Effector memory CD8-positive, alpha-beta T cell (primary cell): ENCODE data around the gene IRS1.

Experiments
- ATAC-seq: fragments of 150-1000 bp; cut with Tn5 transposase; replicated peaks from 2 replicates; pipeline ENCODE4 v1.10.0; 2021; ENCODE audit warnings: mild to moderate bottlenecking, moderate library complexity
- DNase-seq, 3 experiments: peaks; one replicate each; pipeline ENCODE4 v3.0.0; 2021
- H3K27ac Mint-ChIP-seq, 2 donors: one replicate each; pipeline ENCODE4 v1.8.0; 2022; ENCODE audit warnings: mild to moderate bottlenecking in 2 of 2, mixed read lengths in 2 of 2, moderate library complexity in 2 of 2
- H3K27me3 Mint-ChIP-seq, 2 donors: one replicate each; pipeline ENCODE4 v1.8.0; 2022; ENCODE audit warnings: mixed read lengths in 2 of 2
- H3K36me3 Mint-ChIP-seq: one replicate; pipeline ENCODE4 v1.8.0; 2022; ENCODE audit warnings: mild to moderate bottlenecking, moderate library complexity, mixed read lengths; ENCODE audit not compliant: insufficient read depth
- H3K4me1 Mint-ChIP-seq, 2 donors: one replicate each; pipeline ENCODE4 v1.8.0; 2022; ENCODE audit warnings: low read depth in 2 of 2, mixed read lengths in 2 of 2
- H3K4me3 Mint-ChIP-seq, 2 donors: one replicate each; pipeline ENCODE4 v1.8.0; 2022; ENCODE audit warnings: mild to moderate bottlenecking in 2 of 2, mixed read lengths in 2 of 2, moderate library complexity in 2 of 2
- H3K9me3 Mint-ChIP-seq, 2 donors: one replicate each; pipeline ENCODE4 v1.8.0; 2022; ENCODE audit warnings: mixed read lengths in 2 of 2

IRS1 gene

DNA sequence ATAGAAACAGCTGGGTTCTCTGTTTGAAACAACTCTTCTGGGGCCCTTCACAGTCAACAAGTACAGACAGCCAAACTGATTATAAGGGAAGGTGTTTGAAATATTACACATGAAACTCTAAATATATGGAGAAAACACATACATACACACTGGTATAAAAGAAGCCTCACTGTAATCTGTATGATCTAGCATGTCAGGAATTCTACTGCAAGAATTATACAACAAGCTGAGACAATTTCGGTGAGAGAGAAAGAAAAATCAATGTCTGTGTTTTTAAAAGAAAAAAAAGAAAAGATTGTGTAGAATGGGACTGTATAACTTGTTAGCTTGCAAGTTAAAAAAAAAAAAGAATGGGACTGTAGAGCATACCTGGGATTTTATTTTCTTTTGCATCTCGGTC, 26.3 kb downstream of the IRS1 start:
- ATAC-seq (no peak), DNase-seq (no peak)
- Mint-ChIP-seq H3K27me3 (peaks cover 0 to 32% of the 10 kb centered on the region in 2 donors), H3K27ac (no peak overlapping the region), H3K9me3 (peaks cover 0 to 3% of the 10 kb centered on the region in 2 donors), H3K4me3 (peak overlapping the region; percentile 15 to 64), H3K4me1 (peaks cover 16 to 18% of the 10 kb centered on the region in 2 donors), H3K36me3 (no peaks in the 10 kb centered on the region)

DNA sequence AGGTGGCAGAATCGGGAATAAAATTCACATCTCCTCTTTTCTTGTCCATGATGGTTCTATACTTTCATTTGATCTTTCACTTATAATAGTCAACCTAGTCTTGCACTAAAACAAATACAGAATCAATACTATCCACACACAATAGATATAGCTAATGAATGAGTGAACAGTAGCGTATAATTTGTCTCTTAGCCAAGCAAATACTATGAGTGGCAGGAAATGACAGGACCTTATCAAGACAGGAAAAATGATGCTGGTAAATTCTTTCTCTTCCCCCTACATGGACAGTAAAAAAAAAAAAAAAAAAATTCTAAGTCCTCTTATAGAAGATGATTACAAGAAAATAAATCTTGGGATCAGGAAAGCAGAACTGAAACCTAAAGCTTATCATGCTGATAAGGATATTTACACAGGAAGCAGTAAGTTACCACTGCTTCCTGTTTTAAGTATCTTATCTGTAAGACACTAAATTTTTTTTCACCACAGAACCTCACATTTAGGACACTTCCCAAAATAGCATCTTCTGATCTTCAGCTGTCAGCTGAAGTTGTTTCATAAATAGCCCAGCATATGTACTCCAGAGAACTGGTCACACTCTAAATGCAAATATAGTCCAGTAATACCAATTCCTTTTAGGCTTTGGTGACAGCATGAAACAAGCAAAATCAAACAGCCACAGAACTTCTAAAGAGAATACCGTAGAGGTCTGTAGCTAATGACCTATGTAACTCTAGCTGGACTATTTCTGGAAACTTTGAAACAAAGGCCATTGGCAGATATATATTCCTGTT, 27.0 kb downstream of the IRS1 start:
- Mint-ChIP-seq H3K27ac (peak overlapping the region in 1 of 2 donors; percentile 56), H3K36me3 (no peaks in the 10 kb centered on the region), H3K4me3 (peak overlapping the region; percentile 58 to 64), H3K9me3 (peaks cover 0 to 3% of the 10 kb centered on the region in 2 donors), H3K4me1 (peaks cover 16 to 18% of the 10 kb centered on the region in 2 donors), H3K27me3 (peaks cover 0 to 30% of the 10 kb centered on the region in 2 donors)
- DNase-seq (no peak), ATAC-seq (peak; percentile 95)

- H3K27me3 Mint-ChIP-seq: peaks cover 0 to 18% of the 10 kb centered on the region in 2 donors
- no peak overlapping the region for H3K4me3 Mint-ChIP-seq
- peaks cover 16 to 18% of the 10 kb centered on the region in 2 donors for H3K4me1 Mint-ChIP-seq
- H3K36me3 Mint-ChIP-seq: no peaks in the 10 kb centered on the region
- peaks cover 0 to 3% of the 10 kb centered on the region in 2 donors for H3K9me3 Mint-ChIP-seq
- H3K27ac Mint-ChIP-seq: no peak overlapping the region
- DNase-seq (no peak), ATAC-seq (no peak)
Measured at GRCh38 chr2:226771067-226771466, 28.6 kb downstream of the IRS1 start.

DNA sequence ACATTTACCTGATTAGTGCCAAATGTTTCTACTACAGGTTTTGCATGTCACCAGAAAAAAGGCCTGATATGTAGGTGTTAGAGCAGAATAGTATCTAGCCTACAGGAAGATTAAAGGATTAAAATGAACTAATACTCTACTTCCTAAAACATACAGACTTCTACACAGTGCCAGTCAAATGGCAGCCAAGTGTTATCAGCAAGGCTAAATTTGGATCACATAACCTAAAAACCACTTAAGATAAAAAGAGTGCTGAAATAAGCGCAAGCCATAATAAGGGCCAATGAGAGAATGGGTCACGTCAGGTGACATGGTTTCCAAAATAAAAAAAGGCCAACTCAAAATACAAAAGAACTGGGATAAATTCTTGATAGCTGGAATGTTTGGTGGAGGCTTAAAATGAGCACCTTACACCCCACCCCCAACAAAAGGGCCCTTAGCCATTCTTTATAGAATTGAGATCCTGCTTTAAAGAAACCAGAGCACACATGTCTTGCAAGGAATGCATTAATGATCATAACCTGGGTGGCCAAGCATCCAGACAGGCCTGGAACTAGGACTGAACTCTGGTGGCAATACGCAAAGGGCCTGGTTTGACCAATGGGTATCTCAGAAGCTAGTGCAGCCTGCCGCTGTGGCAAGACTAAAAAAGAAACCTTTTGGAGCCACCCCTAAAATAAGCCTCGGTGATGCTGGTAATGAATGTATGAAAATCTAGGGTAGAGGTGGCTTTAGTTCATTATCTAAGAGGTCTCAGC, 32.4 kb downstream of the IRS1 start:
- ATAC-seq: no peak
- Mint-ChIP-seq H3K4me3 (no peak overlapping the region), H3K27me3 (peaks cover 0 to 9% of the 10 kb centered on the region in 2 donors), H3K9me3 (no peaks in the 10 kb centered on the region), H3K27ac (no peak overlapping the region), H3K36me3 (no peaks in the 10 kb centered on the region), H3K4me1 (peaks cover 5% of the 10 kb centered on the region in 2 donors)
- DNase-seq: no peak

DNA sequence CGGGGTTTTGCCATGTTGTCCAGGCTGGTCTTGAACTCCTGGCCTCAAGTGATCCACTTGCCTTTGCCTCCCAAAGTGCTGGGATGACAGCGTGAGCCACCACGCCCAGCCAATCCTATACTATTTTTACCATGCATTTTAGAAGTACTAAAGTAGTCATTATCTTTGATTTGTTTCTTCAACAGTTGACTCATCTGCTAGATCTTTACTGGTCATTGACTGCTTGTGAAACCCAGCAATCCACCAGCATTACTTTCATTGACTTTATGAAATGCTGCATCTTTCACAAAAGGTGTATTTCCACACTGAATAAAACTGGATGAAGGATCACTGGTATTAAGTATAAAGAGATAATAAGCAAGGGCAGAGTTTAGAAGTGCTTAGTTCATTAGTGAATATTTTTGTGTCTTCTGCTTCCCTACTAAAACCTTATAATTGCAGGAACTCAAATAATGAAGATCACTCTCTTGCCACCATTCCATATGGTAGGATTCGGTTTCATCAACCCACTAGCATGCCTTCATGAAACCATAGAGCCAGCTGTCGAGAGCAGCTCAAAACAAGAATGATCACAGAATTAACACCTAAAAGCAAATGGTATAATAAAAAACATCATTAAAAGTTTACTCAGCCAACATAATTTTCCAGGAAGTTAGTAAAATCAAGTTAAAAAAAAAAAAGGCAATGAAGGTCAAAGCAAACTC, 33.1 kb downstream of the IRS1 start:
- Mint-ChIP-seq H3K27ac (no peak overlapping the region), H3K9me3 (no peaks in the 10 kb centered on the region), H3K4me3 (no peak overlapping the region)

DNA sequence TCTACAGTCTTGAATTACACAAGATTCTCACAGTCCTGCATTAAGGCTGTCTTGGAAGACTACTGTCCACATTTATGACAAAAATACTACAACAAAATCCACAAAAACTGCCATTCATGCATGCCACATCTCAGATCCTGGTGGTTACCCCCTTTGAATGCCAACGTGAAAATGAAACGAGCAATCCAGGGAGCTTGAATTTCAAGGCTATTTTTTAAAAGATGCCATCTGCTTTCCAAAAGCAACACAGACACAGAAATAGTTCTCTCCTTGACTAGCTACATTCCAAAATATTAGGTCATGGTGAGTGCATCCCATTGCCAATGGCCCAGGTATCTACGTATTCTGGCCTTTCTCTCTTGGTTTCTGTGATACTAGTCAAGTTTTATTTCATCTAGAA, 36.3 kb downstream of the IRS1 start:
- Mint-ChIP-seq H3K27ac (no peak overlapping the region), H3K4me3 (no peak overlapping the region), H3K27me3 (peaks cover 0 to 9% of the 10 kb centered on the region in 2 donors), H3K9me3 (no peaks in the 10 kb centered on the region), H3K4me1 (no peaks in the 10 kb centered on the region), H3K36me3 (no peaks in the 10 kb centered on the region)
- DNase-seq (no peak), ATAC-seq (no peak)

More for the DNA sequence above, 33.1 kb downstream of the IRS1 start:
- Mint-ChIP-seq H3K27me3 (peaks cover 0 to 9% of the 10 kb centered on the region in 2 donors), H3K4me1 (peaks cover 0 to 3% of the 10 kb centered on the region in 2 donors), H3K36me3 (no peaks in the 10 kb centered on the region)
- DNase-seq: no peak
- ATAC-seq: no peak

DNA sequence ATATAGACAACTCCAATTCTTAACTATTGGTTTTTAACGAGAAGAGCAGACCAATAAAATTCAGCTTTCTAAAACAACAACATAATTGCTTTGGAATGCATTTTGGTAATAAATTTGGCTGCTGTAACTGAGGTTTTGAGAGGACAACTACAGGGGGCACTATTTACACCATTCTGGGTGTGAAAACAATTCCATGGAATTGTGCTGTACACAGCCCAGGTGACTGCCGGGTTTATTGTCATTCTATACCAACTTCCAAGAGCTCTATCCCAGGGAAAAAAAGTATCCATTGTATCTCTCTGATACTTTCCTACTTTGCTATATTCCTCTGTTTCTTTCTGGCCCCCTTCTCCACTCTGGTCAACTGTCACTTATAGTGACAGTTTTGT, 38.4 kb downstream of the IRS1 start:
- ATAC-seq (no peak), DNase-seq (no peak)
- peaks cover 0 to 9% of the 10 kb centered on the region in 2 donors for H3K27me3 Mint-ChIP-seq
- H3K4me1 Mint-ChIP-seq: no peaks in the 10 kb centered on the region
- H3K27ac Mint-ChIP-seq: no peak overlapping the region
- H3K9me3 Mint-ChIP-seq: no peaks in the 10 kb centered on the region
- no peaks in the 10 kb centered on the region for H3K36me3 Mint-ChIP-seq
- H3K4me3 Mint-ChIP-seq: no peak overlapping the region

GRCh38 chr2:226760412-226761194, 39.0 kb downstream of the IRS1 start:
- DNase-seq (no peak), ATAC-seq (no peak)
- Mint-ChIP-seq H3K27me3 (peaks cover 0 to 9% of the 10 kb centered on the region in 2 donors), H3K4me1 (no peaks in the 10 kb centered on the region), H3K27ac (no peak overlapping the region), H3K4me3 (no peak overlapping the region), H3K9me3 (no peaks in the 10 kb centered on the region), H3K36me3 (no peaks in the 10 kb centered on the region)

- no peaks in the 10 kb centered on the region for H3K9me3 Mint-ChIP-seq
- peaks cover 0 to 9% of the 10 kb centered on the region in 2 donors for H3K27me3 Mint-ChIP-seq
- H3K36me3 Mint-ChIP-seq: no peaks in the 10 kb centered on the region
- H3K4me3 Mint-ChIP-seq: no peak overlapping the region
- no peaks in the 10 kb centered on the region for H3K4me1 Mint-ChIP-seq
- no peak overlapping the region for H3K27ac Mint-ChIP-seq
- DNase-seq: no peak
- ATAC-seq: no peak
Measured at GRCh38 chr2:226759768-226760167, 39.9 kb downstream of the IRS1 start.

DNA sequence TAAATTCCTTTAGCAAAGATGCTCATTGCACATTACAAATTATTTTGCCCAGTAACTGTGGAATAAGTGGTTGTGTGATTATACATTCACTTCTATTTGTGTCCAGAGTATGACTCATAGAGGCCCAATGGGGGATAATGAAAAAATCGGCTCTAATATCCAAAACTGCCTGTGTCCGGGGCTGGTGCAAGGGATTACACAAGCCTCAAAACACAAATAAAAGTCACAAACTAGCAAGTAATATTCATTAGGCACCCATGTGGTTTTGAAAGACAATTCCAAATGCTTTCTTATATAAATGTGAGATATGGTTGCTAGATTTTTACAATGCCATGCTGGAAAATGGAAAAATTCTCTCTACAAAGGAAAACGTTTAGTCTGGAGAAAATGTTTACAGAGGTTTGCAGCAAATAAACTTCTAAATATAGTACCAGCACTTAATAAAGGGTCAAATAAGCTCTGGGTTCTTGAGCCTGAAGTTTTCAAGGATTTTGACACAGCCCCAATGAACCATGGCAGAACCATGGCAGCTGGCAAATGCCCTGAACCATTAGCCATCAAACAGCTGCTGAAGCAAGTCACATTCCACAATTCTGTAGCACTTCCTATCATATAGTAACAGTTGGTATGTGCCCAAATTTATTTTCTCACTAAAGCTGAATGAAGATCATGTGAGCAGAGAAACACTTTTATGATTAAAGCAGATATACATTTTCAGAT, 40.5 kb downstream of the IRS1 start:
- Mint-ChIP-seq H3K4me1 (no peaks in the 10 kb centered on the region), H3K27me3 (peaks cover 0 to 5% of the 10 kb centered on the region in 2 donors), H3K27ac (no peak overlapping the region), H3K4me3 (no peak overlapping the region), H3K36me3 (no peaks in the 10 kb centered on the region), H3K9me3 (no peaks in the 10 kb centered on the region)
- DNase-seq: no peak
- ATAC-seq: no peak

GRCh38 chr2:226756131-226756530, 43.5 kb downstream of the IRS1 start:
- ATAC-seq: no peak
- H3K27ac Mint-ChIP-seq: no peak overlapping the region
- no peaks in the 10 kb centered on the region for H3K9me3 Mint-ChIP-seq
- H3K27me3 Mint-ChIP-seq: no peaks in the 10 kb centered on the region
- H3K4me1 Mint-ChIP-seq: no peaks in the 10 kb centered on the region
- no peak overlapping the region for H3K4me3 Mint-ChIP-seq
- no peaks in the 10 kb centered on the region for H3K36me3 Mint-ChIP-seq
- DNase-seq: no peak

DNA sequence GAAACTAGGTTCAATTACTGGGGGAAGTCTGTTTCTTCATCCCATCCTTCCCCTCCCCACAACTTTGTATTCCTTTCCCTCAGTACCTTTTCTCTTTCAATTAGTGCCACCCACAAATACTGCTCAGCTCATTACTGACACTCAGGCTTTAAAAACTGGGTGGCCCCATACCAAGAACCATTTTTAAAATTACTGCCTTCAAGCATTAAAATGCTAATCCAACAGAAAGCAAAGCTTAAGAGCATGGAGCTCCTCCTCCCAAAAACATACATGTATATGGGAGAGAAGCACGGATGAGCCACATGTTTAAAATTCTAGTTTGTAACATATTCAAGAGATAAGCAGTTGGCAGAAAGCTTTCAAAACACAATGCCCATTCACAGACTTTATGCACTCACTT, 44.0 kb downstream of the IRS1 start:
- H3K27me3 Mint-ChIP-seq: no peaks in the 10 kb centered on the region
- no peaks in the 10 kb centered on the region for H3K4me1 Mint-ChIP-seq
- no peaks in the 10 kb centered on the region for H3K36me3 Mint-ChIP-seq
- no peaks in the 10 kb centered on the region for H3K9me3 Mint-ChIP-seq
- DNase-seq: no peak
- no peak overlapping the region for H3K4me3 Mint-ChIP-seq
- ATAC-seq: no peak
- H3K27ac Mint-ChIP-seq: no peak overlapping the region
